NK-92 treated with Interleukin-12 subunit alpha and Interleukin-12 subunit beta, amount 100 ng/mL, for 24 hours (cell line): ENCODE measurements around the gene POU2F1.
A peak's percentile ranks its signal among the peaks of the same experiment; 100 is the strongest.

Experiments used
- DNase-seq: peaks from one replicate; lab custom pipeline; 2025; lab: John Stamatoyannopoulos, UW

Gene POU2F1

DNA sequence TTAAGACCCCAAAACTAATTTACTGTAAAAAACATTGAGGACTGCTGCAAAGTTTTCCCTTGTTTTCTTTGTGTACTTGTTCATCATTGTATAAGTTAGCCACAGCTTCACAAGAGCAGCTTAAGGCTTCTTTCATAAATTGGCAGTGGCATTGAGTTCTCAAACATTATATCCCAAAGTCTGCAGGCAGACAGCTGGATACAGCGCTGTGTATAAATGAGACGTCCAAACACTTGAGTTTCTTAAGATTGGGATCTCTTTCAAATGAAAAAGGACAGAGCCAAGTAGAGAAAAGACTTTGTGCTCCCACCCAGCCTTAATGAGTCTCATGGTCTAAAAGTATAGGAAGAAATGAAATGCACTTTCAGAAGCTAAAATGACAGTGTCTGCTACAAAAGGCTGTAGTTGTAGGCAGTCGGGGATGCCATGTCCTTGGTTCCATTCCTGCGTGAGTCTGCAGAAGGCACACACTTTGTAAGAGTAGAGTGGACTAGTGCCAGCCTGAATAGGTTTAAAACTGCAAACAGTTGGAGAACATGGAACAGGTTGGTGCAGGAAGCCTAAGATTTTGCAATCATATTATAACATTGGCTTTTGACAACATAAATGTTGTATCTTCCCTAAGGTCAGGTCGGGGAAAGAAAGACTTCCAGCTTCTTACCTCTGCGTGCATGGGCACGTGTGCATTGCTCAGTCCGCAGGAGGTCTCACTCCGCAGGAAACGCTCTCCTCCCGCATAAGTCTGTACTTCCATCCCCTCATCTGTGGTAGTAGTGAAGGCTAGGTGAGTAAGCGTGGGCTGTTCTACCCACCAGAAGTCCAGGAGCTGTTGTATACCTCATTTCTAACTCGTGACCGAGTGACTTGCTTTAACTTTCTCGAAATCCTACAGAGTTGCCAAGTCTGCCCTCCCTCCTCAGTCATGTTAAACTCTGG, 203.3 kb downstream of the POU2F1 start:
- DNase-seq: no peak

DNA sequence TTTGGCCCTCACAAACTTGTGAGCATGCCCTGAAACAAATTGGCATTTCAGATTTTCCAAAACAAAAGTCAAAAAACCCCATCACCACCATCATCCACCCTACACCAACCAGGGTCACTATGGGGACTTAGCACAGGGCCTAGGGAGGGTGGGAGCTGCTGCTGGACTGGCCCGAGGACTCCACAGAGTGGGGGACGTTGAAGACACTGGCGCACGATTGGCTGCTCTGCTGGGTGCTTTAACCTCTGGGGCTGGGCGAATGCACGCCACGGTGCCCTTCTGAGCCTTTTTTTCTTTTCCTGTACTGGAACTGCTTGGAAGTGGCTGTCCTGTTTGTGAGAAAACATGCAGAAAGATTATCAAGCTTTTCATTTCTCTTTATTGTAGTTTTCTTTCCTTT, 204.8 kb downstream of the POU2F1 start:
- DNase-seq: no peak

DNA sequence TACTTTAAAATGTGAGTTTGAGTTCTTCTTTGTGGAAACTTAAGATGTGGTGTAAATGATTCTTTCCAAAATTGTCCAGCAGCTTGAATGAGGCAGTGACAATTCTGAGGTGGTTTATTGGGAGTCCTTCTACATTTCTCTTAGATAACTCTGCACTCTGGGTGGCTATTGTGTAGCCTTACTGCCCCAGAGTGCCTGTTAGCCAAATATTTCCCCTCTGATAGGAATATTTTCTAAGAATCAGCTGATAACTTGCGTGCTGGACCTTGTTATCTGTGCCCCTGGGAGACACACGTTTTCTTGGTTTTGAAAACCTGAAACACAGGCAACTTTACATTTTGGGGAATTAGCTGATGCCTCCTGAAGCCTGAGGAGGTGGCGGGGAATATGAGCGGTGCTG, 206.0 kb downstream of the POU2F1 start:
- no peak for DNase-seq

DNA sequence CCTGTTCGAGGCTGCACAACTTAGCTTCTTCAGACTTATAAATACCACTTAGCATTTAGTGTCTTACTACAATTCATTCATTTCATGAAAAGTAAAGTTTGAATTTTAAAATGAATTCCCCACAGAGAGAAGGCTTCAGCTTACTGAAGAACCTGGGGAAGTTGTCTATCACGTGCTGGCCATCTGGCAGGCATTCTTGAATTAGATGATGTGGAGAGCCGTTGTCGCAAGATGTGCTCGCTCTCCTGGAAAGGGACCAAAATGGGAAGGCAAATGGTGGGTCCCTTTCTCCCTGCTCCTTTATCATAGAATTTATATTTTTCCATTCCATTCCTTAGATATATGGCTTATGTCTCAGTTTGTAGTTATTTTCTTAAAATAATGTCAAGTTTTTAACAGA, 207.2 kb downstream of the POU2F1 start:
- no peak for DNase-seq

DNA sequence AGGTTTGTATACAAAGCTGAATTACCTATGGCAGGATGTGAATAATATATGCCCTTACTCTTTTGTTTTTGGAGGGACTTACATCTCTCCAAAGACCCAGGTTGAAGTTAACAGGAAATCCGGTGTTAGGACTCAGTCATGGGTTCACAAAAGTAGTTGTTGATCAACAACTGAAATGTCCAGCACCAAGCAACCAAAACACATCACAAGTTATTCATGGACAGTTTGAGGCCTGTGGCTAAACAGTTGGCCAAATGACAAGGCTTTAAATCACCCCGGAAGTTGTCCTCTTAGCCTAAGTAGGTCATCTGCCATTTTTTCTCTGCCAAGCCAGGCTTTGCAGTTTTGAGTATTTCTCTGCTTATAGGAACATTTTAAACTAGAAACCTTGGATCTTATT, 207.7 kb downstream of the POU2F1 start:
- no peak for DNase-seq

DNA sequence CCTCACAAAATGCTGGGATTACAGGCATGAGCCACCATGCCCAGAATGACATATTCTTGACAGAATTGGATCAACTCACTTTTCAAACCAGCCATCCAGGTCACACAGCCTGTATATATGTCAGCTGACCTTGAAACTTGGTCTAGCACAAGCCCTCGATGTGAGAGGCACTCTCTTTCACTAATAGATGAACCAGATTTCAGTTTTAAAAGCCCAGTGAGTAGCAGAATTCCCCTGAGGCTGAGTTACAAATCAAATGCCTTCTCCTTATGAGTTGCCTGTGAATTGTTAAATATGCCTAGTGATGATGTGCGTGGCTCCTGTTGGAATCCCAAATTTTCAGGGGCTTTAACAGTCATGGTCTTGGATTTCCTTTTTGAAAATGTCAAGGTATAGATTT, 208.9 kb downstream of the POU2F1 start:
- DNase-seq: no peak

DNA sequence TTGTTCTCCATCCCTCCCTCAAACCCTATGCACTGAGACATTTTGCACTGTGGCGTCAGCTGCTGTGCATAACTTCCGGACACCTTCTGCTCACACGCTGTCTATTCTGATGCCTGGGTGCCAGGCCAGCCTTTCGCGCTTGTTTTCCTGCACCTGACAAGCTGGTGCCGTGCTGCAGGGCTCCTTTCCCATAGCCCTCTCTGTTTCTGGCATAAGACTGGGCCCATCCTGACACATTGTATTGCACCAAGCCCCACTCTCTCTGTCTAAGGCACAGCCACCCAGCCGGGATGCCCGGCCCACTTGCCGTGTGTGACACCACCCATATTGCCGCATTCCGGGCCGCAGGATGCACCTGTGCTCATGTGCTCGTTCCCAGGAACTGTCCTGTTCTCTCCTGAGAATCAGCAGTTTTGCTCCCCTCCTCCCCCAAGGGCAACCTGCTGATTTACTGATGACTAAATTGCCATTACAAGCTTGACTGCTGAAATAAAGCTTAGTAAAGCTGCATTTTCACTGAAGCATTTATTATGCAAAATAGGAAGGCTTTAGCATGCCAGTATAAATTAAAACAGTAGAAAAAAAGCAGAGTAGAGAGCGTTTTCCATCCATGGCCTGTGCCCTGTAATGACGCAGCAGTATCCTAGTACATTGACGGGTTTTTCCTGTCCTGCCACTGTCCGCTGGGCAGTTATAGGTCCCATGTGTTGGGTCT, 209.6 kb downstream of the POU2F1 start:
- no peak for DNase-seq

DNA sequence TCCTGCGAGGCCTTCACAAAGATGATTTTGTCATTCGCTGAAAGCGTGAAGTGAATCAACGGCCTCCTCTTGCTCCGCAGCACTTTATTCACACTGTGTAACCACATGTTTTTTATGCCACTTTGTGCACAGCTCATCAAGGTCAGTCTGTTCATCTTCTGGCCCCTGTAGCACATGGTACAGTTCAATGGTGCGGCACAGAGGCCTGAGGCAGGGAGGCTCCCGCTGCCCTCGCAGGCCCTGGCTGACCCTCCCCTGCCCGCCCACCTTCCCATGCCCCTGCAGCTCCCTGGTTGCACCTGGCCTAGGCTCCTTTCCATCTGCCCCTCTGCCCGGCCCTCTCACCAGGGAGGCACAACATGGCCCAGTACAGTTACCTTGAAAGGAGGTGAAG, 210.2 kb downstream of the POU2F1 start:
- DNase-seq: no peak

DNA sequence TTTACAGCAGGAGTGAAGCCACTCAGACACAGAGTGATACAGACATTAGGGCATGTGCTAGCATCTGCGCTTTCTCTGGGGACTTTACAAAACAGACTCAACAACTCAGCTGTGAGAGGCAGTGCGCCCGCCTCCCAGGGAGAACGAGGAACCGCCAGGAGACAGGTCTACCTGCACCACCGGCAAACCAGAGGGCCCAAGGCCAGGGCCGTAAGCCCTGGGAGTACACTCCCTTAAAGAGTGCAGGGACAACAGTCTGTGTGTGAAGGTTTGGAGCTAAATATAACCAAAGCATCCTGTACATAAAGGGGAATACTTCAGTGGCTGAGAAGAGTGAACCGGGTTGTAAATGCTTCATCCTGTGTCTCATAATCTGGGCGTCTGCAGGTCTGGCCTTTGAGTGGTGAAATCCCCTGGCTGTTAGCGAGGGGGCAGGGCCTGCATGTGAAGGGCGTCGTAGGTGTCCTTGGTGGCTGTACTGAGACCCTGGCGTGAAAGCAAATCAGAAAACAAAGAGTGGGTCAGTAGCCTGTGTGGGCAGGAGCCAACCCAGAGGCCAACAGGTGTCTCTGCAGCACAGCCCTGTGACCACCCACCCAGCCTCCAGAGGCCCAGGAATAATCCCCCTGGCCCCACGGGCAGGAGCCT, 210.7 kb downstream of the POU2F1 start:
- no peak for DNase-seq

DNA sequence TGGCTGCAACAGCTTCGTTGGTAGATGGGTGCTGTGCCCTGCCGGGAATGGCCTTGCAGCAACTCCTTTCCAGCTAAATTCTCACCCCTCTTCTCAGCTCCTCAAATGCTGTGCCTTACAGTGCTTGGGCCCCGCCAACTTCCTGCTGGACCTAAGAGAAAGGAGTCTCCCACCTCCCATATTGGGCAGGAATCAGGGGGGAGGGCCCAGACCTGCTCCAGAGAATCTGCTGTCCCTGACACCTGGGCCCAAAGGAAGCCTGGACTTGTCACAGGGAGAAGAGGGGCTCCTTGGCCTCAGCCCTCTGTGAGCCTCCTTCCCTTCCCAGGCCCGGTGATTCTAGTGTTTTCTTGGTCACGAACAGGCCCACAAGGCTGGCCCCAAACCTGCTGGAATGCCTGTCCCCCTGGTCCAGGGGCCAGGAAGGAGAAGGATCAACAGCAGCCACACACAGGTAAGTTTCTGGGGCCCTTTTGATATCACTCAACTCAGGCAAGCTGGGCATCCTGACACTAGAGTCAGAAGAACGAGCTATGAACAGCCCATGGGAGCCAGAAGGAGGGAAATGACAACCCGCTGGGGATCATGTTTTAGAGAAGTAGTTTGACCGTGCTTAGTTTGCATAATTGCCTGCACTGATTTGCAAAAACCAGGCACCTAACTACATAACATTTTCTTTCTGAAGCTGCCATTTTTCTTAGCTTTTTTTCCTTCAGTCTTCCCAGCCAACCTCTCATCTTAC, 211.4 kb downstream of the POU2F1 start:
- DNase-seq: no peak

DNA sequence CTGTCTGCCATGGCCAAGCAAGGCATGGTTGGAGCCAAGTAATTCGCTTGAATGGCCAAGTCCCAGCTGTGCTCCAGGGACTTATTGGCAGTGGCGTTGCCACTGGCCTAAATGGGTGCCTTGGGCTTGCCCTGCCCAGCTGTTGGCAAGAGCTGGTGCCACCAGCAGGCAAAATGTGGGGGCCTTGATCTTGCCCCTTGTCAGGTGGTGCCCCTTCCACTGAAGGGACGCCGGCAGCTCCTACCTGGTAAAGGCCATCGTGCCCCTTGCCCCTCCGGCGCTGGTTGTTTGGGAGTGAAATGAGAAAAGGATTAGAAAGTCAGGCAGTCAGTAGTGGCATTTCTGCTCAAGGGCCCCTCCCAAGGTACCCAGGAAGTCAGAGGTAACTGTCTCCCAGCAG, 212.1 kb downstream of the POU2F1 start:
- no peak for DNase-seq

DNA sequence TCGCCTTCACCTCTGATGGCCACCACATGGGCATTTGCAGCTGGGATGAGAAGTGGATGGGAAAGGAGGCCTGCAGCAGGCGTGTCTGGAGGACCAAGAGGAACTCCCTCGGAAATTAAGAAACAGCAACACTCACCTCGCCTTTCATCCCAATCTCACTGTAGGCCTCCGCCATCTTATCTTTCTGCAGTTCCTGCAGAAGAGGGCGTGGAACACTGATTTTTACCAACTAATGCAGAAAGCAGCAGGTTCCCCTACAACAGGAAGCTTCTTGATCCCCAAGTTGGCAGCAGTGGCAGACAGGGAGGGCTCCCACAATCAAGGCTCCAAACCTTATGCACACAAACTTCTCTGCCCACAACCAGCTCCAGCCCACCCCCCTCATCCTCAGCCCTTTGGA, 213.2 kb downstream of the POU2F1 start:
- no peak for DNase-seq

DNA sequence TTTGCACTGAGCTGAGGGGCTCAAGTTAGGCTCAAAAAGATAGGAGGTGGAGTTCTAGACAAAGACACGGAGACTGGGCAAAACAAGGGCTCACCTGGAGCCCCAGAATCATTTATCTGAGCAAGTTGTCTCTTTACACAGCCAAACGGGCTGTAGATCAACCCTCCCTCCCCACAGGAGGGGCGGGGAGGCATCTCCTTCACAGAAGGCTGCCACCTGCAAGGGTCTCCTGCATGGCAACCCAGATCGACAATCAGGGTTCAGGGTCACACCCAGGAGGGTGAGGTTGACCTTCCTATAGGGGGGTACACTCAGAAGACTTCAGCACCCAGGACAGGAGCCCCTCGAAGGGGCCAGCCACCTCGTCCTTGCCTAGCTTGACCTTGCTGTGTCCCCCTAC, 213.6 kb downstream of the POU2F1 start:
- DNase-seq: no peak

DNA sequence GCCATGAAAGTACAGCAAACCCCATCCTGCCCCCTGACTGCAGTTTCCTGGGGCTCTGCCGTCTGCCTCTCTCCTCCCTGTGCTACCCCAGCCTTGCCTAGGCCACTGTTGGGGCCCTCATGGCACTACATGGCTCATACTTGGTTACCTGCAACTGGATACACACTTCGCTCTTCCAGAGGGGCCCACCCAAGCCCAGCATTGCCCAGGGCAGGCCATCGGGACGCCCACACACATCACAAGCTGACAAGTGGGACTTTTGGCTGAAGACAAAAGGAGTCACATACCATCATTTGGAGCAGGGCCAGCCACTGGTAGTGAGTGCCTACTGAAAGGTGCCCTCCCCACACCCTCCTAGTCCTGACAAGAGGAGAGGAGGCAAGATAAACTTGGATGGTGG, 214.8 kb downstream of the POU2F1 start:
- no peak for DNase-seq

DNA sequence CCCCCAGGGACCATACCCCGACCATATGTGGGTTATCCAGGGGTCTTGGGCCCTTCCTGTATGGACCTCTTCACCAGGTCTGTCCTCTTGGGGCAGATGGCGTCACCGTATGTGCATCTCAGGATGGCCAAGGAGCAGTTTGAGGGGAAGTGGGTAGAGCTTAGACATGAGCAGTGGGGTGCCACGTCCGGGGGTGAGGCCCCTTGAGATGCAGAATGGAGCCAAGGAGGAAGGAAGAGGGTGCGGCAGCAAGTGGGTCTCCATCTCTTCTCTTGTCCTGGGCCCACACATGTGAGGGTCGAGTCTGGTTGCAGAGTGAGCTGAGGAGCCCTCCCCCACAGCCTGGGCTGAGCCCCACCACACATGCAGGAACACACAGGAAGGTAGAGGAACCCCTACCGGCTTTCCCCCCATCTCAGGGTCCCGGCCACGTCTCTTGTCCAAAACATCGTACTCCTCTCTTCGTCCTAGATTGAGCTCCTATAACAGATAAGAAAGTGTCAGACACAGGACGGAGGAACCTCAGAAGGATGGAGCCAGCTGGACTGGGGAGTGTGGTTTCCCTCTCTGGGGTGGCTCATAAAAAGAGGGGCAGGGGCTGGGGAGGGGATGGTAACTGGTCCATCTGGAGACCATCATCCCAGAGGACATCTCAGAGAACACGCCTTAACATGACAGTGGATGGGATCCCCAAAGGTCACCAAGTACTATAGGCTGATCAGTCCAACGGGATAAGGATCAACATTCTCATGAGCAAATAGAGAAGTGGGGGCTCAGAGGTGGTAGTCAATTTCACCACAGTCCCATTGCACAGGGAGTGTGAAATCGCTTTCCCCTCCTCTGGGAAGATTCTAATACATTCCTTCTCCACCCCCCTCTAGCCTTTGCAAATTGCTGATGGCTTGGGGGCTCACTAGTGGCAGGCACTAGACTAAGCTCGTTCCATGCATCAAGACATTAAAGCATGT, 217.8 kb downstream of the POU2F1 start:
- DNase-seq: no peak

DNA sequence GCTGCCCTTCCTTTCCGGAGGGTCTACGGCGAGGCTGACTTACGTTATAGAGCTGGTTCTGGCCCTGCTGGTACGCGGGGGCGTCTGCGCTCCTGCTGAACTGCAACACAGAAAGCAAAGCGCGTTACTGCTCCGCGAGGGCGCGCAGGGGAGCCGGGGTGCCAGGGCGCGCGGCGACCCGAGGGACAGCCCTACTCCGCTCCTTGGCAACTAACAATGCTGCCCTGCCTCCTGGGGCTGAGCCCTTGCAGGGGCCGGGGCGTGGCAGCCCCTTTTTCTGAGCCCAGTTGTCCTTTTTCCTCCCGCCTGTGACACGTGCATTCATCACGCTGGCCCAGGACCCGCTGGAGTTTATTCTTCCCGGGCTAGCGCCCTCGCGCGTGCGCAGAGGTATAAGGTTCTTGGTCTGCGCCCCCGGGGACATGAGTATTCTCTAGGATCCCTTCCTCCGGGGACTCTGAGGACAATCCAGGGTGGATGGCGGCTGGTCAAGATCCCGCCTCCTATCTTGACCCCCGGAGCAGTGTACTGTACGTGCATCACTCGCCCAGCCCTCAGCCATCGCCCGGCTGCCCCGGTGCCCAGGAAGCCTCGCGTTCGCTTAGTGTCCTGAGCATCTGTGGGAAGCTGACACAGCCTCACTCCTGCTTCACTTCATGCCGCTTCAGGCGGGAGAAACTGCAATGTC, 218.8 kb downstream of the POU2F1 start:
- no peak for DNase-seq

DNA sequence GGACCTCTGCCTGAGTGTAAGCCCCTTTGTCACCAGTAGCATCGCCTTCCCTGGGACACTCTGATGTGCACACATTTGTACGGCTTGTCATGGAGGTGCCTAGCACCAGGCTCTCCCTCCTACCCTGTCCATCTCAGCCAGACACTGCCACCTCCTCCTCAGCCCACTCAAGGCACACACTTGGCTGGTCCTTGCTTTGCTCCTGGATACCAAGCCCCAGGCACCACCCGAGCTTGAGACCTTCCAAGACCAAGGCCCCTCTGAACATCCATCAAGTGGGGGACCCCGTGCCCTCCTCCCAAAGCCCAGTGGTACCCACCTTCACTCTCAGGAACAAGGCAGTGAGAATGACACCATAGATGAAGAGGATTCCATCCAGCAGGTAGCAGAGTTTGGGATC, 219.7 kb downstream of the POU2F1 start:
- no peak for DNase-seq

DNA sequence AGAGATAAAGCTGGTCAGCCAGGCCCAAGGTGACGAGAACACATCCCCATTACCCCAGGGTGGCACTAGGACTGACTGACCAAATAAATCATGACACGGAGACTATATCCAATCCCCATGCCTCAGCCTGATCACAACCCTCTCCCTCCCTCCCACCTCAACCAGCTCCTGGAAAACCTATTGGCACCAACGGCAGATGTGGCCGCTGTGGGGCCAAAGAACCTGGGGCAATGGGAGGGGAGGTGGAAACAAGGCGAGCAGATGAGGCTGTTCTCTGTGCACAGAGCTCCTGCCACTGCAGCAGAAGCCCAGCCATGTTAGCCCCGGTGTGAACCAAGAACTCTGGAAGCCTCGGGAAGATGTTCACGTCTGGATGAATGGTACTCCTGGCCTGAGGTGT, 220.1 kb downstream of the POU2F1 start:
- no peak for DNase-seq

DNA sequence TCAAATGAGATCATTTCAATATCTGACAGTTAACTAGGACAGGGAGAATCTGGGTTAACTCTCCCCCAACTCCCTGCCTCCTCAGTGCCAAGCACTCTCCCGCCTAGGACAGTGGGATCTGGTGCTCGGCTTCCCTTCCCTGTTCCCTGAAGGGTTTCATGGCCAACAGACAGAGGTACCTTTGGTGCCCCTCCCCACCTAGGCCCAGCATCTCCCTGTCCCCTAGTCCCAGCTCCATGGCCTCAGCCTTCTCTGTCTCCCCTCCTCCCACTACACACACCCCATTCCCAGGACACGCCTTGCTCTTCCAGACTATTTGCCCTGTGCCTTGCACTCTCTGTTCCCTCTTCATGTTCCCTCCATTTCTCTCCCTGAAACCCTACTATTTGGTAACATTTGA, 220.5 kb downstream of the POU2F1 start:
- no peak for DNase-seq

DNA sequence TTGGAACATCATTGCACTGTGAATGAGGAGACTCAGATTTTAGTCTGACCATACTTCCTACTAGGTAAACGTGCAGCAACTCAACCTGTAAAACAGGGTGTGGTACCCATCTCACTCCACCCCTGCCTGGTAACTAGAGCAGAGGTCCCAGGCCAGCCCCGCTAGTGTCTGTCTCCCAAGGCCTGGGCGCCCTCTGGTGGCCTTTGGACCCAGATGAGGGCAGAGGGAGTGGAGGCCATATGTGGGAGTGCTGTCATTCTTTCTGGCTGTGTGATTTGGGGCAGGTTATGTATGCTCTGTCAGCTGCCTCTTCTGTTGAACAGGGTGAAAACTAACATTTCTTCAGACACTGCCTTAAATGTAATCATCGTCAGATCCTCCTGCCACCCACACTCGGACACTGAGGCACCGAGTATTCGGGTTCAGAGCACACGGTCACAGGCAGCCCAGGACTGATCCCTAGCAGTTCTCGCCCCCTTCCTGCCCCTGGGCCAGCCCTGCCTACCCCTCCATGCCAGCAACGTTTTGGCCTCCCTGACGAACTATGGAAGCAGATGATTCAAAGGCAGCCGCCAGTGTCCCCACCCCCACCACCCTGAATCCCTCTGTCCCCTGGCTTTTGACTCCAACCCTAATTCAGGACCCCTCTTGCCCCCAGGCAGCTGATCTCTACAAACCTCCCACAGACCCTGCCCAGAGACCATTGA, 221.6 kb downstream of the POU2F1 start:
- DNase-seq: peak; percentile 60
